Endodermal cell (in vitro differentiated cells): Measurements from ENCODE around the gene UBE2E1. TPM values are rescaled to one million over a fixed set of nuclear protein-coding genes. Genes with fewer than 3 reads are reported as not detected.

Source experiments
- DNase-seq: peaks from one replicate; pipeline ENCODE4 v3.0.0-alpha.2; 2017
- H3K27ac ChIP-seq: 2 replicates; pipeline ENCODE4 v1.5.1; 2013; ENCODE audit warnings: mild to moderate bottlenecking, low read depth, low read length, moderate library complexity
- H3K27me3 ChIP-seq: 2 replicates; pipeline ENCODE4 v1.6.1; 2013; ENCODE audit warnings: mild to moderate bottlenecking, low read length, moderate library complexity; ENCODE audit not compliant: insufficient read depth, control insufficient read depth, poor library complexity, severe bottlenecking
- H3K36me3 ChIP-seq: 2 replicates; pipeline ENCODE4 v1.7.0; 2013; ENCODE audit warnings: mild to moderate bottlenecking, low read length, moderate library complexity; ENCODE audit not compliant: control insufficient read depth, insufficient read depth
- H3K4me1 ChIP-seq: one replicate; pipeline ENCODE4 v1.7.0; 2013; ENCODE audit warnings: low read length; ENCODE audit not compliant: control insufficient read depth, insufficient read depth
- H3K4me3 ChIP-seq: 2 replicates; pipeline ENCODE4 v1.5.1; 2013; ENCODE audit warnings: mild to moderate bottlenecking, low read length, moderate library complexity
- H3K9ac ChIP-seq: 2 replicates; pipeline ENCODE4 v1.6.1; 2013; ENCODE audit warnings: mild to moderate bottlenecking, low read length, moderate library complexity; ENCODE audit not compliant: poor library complexity, severe bottlenecking; ENCODE audit errors: extremely low read depth
- H3K9me3 ChIP-seq: 2 replicates; pipeline ENCODE4 v1.6.1; 2013; ENCODE audit warnings: mild to moderate bottlenecking, low read length, moderate library complexity; ENCODE audit not compliant: control insufficient read depth
- H3K27ac Mint-ChIP-seq: 2 replicates; pipeline ENCODE4 v1.8.0; 2020; ENCODE audit warnings: mixed read lengths
- H3K27me3 Mint-ChIP-seq: 2 replicates; pipeline ENCODE4 v1.8.0; 2021; ENCODE audit warnings: mild to moderate bottlenecking, mixed read lengths; ENCODE audit not compliant: insufficient read depth
- H3K36me3 Mint-ChIP-seq: 2 replicates; pipeline ENCODE4 v1.8.0; 2020; ENCODE audit warnings: low read depth, mixed read lengths
- H3K4me1 Mint-ChIP-seq: 2 replicates; pipeline ENCODE4 v1.8.0; 2020; ENCODE audit warnings: mixed read lengths
- H3K4me3 Mint-ChIP-seq: 2 replicates; pipeline ENCODE4 v1.8.0; 2020; ENCODE audit warnings: mild to moderate bottlenecking, moderate library complexity, mixed read lengths
- H3K9me3 Mint-ChIP-seq: 2 replicates; pipeline ENCODE4 v1.8.0; 2020; ENCODE audit warnings: mild to moderate bottlenecking, mixed read lengths
- CTCF ChIP-seq: fragments of 200-600 bp; sonication (generic); conservative IDR thresholded peaks from 2 replicates; pipeline ENCODE4 v1.5.0; 2021; ENCODE audit warnings: antibody characterized with exemption, mild to moderate bottlenecking
- WGBS, 2 experiments: methylation state at CpG; one replicate each; pipeline versions ENCODE4 v1.1.5 to v1.1.7; 2013; ENCODE audit warnings: missing lambda C conversion rate in 2 of 2, mixed read lengths in 1 of 2; ENCODE audit not compliant: insufficient coverage in 1 of 2, insufficient read length in 1 of 2; 5-methylcytosine and 5-hydroxymethylcytosine counted together
- total RNA-seq, 2 donors: library from RNA; stranded (reverse); fragmentation: NEBNext Ultra II Directional in 1 of 2; extraction: Animal tissue kit (Norgen Biotek cat#: 25700) in 1 of 2; gene quantifications; 2 replicates in 1 of 2; 3 replicates in 1 of 2; pipeline ENCODE4 v1.2.1, GENCODE V29; 2021

The UBE2E1 gene
- total RNA-seq, 2 donors from 2014 or later: 112 to 120 TPM

- Mint-ChIP-seq H3K4me3 (no peak overlapping the region), H3K36me3 (peaks cover 19% of the 10 kb centered on the region), H3K27ac (no peak overlapping the region), H3K27me3 (no peaks in the 10 kb centered on the region), H3K4me1 (peaks cover 27% of the 10 kb centered on the region), H3K9me3 (no peaks in the 10 kb centered on the region)
- Histone ChIP-seq H3K9ac (no peak overlapping the region), H3K9me3 (no peaks in the 10 kb centered on the region), H3K36me3 (peaks cover 57% of the 10 kb centered on the region), H3K27ac (no peak overlapping the region), H3K4me3 (no peak overlapping the region), H3K4me1 (peaks cover 4% of the 10 kb centered on the region), H3K27me3 (no peaks in the 10 kb centered on the region)
- WGBS, 2 experiments: 75% methylated on average over 3 of the region's 3 CpGs; no CpG with 5 or more reads in 1 of the 2 experiments
- no peak for DNase-seq
- TF ChIP-seq CTCF: peak; percentile 91
These were observed 83.0 kb downstream of the UBE2E1 start for GRCh38 chr3:23888617-23889228.

GRCh38 chr3:23889386-23889785 is 83.6 kb downstream of the UBE2E1 start:
- WGBS, 2 experiments: 92 to 100% methylated on average over 1 to 2 of the region's 2 CpGs
- H3K9ac ChIP-seq: no peak overlapping the region
- no peaks in the 10 kb centered on the region for H3K4me1 ChIP-seq
- no peaks in the 10 kb centered on the region for H3K27me3 Mint-ChIP-seq
- no peaks in the 10 kb centered on the region for H3K9me3 Mint-ChIP-seq
- DNase-seq: no peak
- H3K4me1 Mint-ChIP-seq: peaks cover 24% of the 10 kb centered on the region
- no peak for TF ChIP-seq CTCF
- peaks cover 57% of the 10 kb centered on the region for H3K36me3 ChIP-seq
- H3K27ac Mint-ChIP-seq: peak overlapping the region; percentile 69
- no peak overlapping the region for H3K4me3 ChIP-seq
- H3K4me3 Mint-ChIP-seq: no peak overlapping the region
- H3K9me3 ChIP-seq: no peaks in the 10 kb centered on the region
- H3K27ac ChIP-seq: no peak overlapping the region
- peaks cover 26% of the 10 kb centered on the region for H3K36me3 Mint-ChIP-seq
- no peaks in the 10 kb centered on the region for H3K27me3 ChIP-seq

- Mint-ChIP-seq H3K27me3 (no peaks in the 10 kb centered on the region), H3K4me3 (no peak overlapping the region), H3K27ac (no peak overlapping the region), H3K4me1 (peaks cover 23% of the 10 kb centered on the region), H3K9me3 (no peaks in the 10 kb centered on the region), H3K36me3 (peaks cover 30% of the 10 kb centered on the region)
- Histone ChIP-seq H3K9me3 (no peaks in the 10 kb centered on the region), H3K4me1 (no peaks in the 10 kb centered on the region), H3K36me3 (peaks cover 58% of the 10 kb centered on the region), H3K9ac (no peak overlapping the region), H3K4me3 (no peak overlapping the region), H3K27ac (no peak overlapping the region), H3K27me3 (no peaks in the 10 kb centered on the region)
- DNase-seq: no peak
- 94 to 97% methylated on average over 4 to 5 of the region's 5 CpGs for WGBS, 2 experiments
- TF ChIP-seq CTCF: no peak
These were observed 84.2 kb downstream of the UBE2E1 start for GRCh38 chr3:23889950-23890349.
